Measurements from ENCODE around the gene FLAD1.

Gene FLAD1

DNA sequence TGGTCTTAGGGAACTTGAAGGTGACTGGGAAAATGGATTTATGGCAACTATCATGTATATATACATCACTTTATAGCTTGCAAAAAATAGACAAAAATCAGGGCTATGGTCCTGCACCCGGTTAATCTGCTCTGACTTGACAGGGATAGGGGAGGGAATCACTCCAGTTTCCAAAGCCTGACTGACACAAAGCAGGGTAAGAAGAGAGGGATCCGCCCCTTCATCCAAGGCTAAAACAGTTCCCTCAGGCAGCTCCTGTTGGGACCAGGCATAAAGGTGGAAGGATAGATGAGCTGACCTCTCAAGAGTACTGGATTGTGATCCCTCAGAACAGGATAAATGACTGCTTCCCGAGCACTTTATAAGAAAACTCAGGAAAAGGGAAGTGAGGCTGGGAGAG lies 28.6 kb upstream of the FLAD1 start:
- Histone ChIP-seq H3K4me1 (ENCODE audit: insufficient read depth, low read length, poor library complexity, severe bottlenecking) (peaks cover 73% of the 10 kb centered on the region), H2AFZ (ENCODE audit: low read length) (no peak overlapping the region), H3K9ac (ENCODE audit: low read depth, low read length, poor library complexity, severe bottlenecking) (peak overlapping the region; percentile 84), H3K79me2 (ENCODE audit: insufficient read depth, low read length) (peaks cover 84% of the 10 kb centered on the region), H3K9me3 (ENCODE audit: insufficient read depth, low read depth, low read length) (no peaks in the 10 kb centered on the region), H3F3A (ENCODE audit: low read depth) (peaks cover 10% of the 10 kb centered on the region; the same call in 1 of the 2 replicates), H3K36me3 (ENCODE audit: insufficient read depth, low read length) (peaks cover 11% of the 10 kb centered on the region; the same call in 1 of the 2 replicates), H3K4me2 (ENCODE audit: low read depth, low read length, poor library complexity, severe bottlenecking) (peak overlapping the region; percentile 86), H3K4me3 (ENCODE audit: low read length, poor library complexity, severe bottlenecking) (peak overlapping the region; percentile 86), H3K27me3 (ENCODE audit: insufficient read depth, low read length, poor library complexity, severe bottlenecking) (no peaks in the 10 kb centered on the region), H4K20me1 (ENCODE audit: insufficient read depth, low read length, poor library complexity, severe bottlenecking) (peaks cover 22% of the 10 kb centered on the region), H3K9me2 (replicated peaks; ENCODE audit: low read depth, low read length) (no peaks in the 10 kb centered on the region)
- TF ChIP-seq EZH2phosphoT487 (IDR thresholded peaks at IDR 0.05; ENCODE audit: borderline replicate concordance), result no peak
- TF ChIP-seq, protein P1, sequence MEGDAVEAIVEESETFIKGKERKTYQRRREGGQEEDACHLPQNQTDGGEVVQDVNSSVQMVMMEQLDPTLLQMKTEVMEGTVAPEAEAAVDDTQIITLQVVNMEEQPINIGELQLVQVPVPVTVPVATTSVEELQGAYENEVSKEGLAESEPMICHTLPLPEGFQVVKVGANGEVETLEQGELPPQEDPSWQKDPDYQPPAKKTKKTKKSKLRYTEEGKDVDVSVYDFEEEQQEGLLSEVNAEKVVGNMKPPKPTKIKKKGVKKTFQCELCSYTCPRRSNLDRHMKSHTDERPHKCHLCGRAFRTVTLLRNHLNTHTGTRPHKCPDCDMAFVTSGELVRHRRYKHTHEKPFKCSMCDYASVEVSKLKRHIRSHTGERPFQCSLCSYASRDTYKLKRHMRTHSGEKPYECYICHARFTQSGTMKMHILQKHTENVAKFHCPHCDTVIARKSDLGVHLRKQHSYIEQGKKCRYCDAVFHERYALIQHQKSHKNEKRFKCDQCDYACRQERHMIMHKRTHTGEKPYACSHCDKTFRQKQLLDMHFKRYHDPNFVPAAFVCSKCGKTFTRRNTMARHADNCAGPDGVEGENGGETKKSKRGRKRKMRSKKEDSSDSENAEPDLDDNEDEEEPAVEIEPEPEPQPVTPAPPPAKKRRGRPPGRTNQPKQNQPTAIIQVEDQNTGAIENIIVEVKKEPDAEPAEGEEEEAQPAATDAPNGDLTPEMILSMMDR (conservative IDR thresholded peaks at IDR 0.05; ENCODE audit: low read length), result no peak

DNA sequence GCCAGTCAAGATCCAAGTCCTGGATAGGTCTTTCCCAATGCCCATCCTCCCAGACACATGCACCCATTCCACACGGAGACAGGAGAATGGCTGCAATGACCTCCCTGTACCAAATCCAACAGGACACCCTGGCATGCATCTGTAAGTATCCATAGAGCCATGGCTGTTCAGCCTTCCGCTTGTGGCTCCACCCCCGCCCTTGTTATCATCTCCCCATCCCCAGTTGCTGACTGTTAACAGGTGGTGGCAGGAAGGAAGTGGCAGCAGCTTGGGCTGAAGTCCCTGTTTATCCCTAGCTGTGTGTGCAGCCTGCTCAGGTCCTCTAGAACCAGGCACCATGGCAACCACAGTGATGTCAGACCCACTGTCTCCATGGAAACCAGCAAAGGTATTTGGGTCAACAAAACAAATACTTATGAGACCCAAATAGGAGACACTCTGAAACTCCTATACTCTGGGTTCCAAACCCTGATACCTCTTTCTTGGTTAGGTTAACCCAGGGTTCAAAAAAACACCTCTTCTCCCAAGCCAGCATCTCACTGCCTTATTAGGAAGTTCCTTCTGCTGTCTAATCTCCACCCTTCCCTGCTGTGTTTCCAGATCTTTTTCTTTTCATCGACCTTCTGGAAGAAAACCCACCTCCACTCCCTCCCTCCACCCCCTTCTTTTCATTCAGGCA lies 28.0 kb upstream of the FLAD1 start:
- H3K36me3 ChIP-seq (ENCODE audit: insufficient read depth, low read length), result peaks cover 11% of the 10 kb centered on the region; the same call in 1 of the 2 replicates
- peak overlapping the region; percentile 86 for H3K4me3 ChIP-seq (ENCODE audit: low read length, poor library complexity, severe bottlenecking)
- no peaks in the 10 kb centered on the region for H3K9me3 ChIP-seq (ENCODE audit: insufficient read depth, low read depth, low read length)
- no peaks in the 10 kb centered on the region for H3K9me2 ChIP-seq (replicated peaks; ENCODE audit: low read depth, low read length)
- TF ChIP-seq, protein P1 (conservative IDR thresholded peaks at IDR 0.05; ENCODE audit: low read length), result no peak
- no peak for TF ChIP-seq EZH2phosphoT487 (IDR thresholded peaks at IDR 0.05; ENCODE audit: borderline replicate concordance)
- peaks cover 24% of the 10 kb centered on the region for H4K20me1 ChIP-seq (ENCODE audit: insufficient read depth, low read length, poor library complexity, severe bottlenecking)
- H3K4me1 ChIP-seq (ENCODE audit: insufficient read depth, low read length, poor library complexity, severe bottlenecking), result peaks cover 75% of the 10 kb centered on the region
- peaks cover 10% of the 10 kb centered on the region; the same call in 1 of the 2 replicates for H3F3A ChIP-seq (ENCODE audit: low read depth)
- H2AFZ ChIP-seq (ENCODE audit: low read length), result no peak overlapping the region
- peaks cover 88% of the 10 kb centered on the region for H3K79me2 ChIP-seq (ENCODE audit: insufficient read depth, low read length)
- peak overlapping the region; percentile 86 for H3K4me2 ChIP-seq (ENCODE audit: low read depth, low read length, poor library complexity, severe bottlenecking)
- peak overlapping the region; percentile 84 for H3K9ac ChIP-seq (ENCODE audit: low read depth, low read length, poor library complexity, severe bottlenecking)
- no peaks in the 10 kb centered on the region for H3K27me3 ChIP-seq (ENCODE audit: insufficient read depth, low read length, poor library complexity, severe bottlenecking)

DNA sequence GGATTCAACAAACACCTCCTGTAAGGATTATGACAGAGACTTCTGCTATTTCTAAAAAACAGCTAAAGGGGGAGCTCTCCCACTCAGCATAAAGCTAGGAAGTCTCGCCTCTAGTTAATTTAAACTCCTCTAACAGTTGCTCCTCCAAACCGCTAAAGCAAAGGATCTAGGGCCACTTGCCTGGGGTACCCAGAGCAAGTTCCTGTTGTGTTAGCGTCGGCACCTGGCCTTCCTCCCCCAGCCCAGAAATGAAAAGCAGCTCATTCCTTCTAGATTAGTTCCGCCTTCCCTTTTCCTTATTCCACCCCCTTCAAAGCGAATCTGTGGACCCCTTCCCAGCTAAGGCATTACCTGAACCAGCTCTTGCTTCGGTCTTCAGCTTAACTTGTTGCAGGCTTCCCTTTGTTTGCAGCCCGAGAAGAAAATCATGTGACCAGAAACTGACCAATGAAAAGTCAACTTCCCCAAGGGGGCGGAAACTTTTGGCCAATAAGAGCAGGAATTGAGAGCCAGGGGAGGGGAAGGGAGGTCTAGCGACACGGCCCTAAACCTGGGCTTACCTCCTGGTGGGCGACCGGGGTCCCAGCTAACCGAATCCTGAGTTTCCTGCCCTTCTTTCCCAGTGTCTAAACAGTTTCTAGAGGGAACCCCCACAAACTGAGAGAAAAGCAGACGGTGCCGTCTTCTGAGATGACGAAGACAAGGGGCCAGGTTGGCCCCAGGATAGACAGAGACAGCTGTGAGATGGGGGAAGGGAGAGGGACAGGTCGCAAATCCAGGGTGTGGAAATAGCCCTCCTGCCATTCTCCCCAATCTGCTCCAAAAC lies 27.2 kb upstream of the FLAD1 start, which contains the start of gene PBXIP1:
TSS of gene PBXIP1 (minus strand) at position 382 of the 826 bp plus-strand sequence. CDS start 2,378 bp downstream, outside the sequence.
- peaks cover 73% of the 10 kb centered on the region for H3K4me1 ChIP-seq (ENCODE audit: insufficient read depth, low read length, poor library complexity, severe bottlenecking)
- H3K79me2 ChIP-seq (ENCODE audit: insufficient read depth, low read length), result peaks cover 88% of the 10 kb centered on the region
- no peaks in the 10 kb centered on the region for H3K9me3 ChIP-seq (ENCODE audit: insufficient read depth, low read depth, low read length)

More for the DNA sequence above, 27.2 kb upstream of the FLAD1 start, which contains the start of gene PBXIP1:
- 0 out of 2 replicates have a peak within 1 kb of the TSS, but pooled peaks have one; percentile 19 for H2AFZ ChIP-seq (ENCODE audit: low read length)
- TF ChIP-seq, protein P1 (conservative IDR thresholded peaks at IDR 0.05; ENCODE audit: low read length), result peak; percentile 56
- no peak for TF ChIP-seq EZH2phosphoT487 (IDR thresholded peaks at IDR 0.05; ENCODE audit: borderline replicate concordance)
- H3K9ac ChIP-seq (ENCODE audit: low read depth, low read length, poor library complexity, severe bottlenecking), result peak within 1 kb of the TSS; percentile 84
- H3K4me3 ChIP-seq (ENCODE audit: low read length, poor library complexity, severe bottlenecking), result peak within 1 kb of the TSS; percentile 86
- peaks cover 10% of the 10 kb centered on the region; the same call in 1 of the 2 replicates for H3F3A ChIP-seq (ENCODE audit: low read depth)
- H3K4me2 ChIP-seq (ENCODE audit: low read depth, low read length, poor library complexity, severe bottlenecking), result peak within 1 kb of the TSS; percentile 86
- no peaks in the 10 kb centered on the region for H3K9me2 ChIP-seq (replicated peaks; ENCODE audit: low read depth, low read length)
- no peaks in the 10 kb centered on the region for H3K27me3 ChIP-seq (ENCODE audit: insufficient read depth, low read length, poor library complexity, severe bottlenecking)
- peaks cover 3% of the 10 kb centered on the region; the same call in 1 of the 2 replicates for H3K36me3 ChIP-seq (ENCODE audit: insufficient read depth, low read length)
- peaks cover 25% of the 10 kb centered on the region for H4K20me1 ChIP-seq (ENCODE audit: insufficient read depth, low read length, poor library complexity, severe bottlenecking)
